ENCODE data around the gene CCL4. TPM values are rescaled to one million over a fixed set of nuclear protein-coding genes. Genes with fewer than 3 reads are reported as not detected.
"Not testable (repeated sequence)": the region's sequence is repeated elsewhere in the genome, so short reads cannot be mapped to it uniquely, and the experiment has no call there.

CCL4 gene
- total RNA-seq, 1 donor from 2014 or later, result 11.9 TPM

- Histone ChIP-seq H3K36me3 (no peaks in the 10 kb centered on the region), H3K9me3 (no peaks in the 10 kb centered on the region), H3K27me3 (ENCODE audit: low read depth) (no peaks in the 10 kb centered on the region), H3K27ac (no peak overlapping the region), H3K4me1 (peaks cover 5% of the 10 kb centered on the region), H3K4me3 (no peak overlapping the region)
- DNase-seq (no peak), ATAC-seq (no peak)
- TF ChIP-seq CTCF (IDR thresholded peaks at IDR 0.05), result no peak
- intact Hi-C loops (cut with DNase I), result no loop called here
Measured at GRCh38 chr17:36112572-36112971, 8.9 kb downstream of the CCL4 start.

- ATAC-seq; H3K27ac ChIP-seq; H3K36me3 ChIP-seq; DNase-seq; H3K9me3 ChIP-seq; H3K27me3 ChIP-seq (ENCODE audit: low read depth); intact Hi-C loops (cut with DNase I); H3K4me3 ChIP-seq; H3K4me1 ChIP-seq: not testable (repeated sequence)
Measured at GRCh38 chr17:36113131-36113530, 9.5 kb downstream of the CCL4 start.

GRCh38 chr17:36114971-36115648 is 11.5 kb downstream of the CCL4 start:
- ATAC-seq; DNase-seq; intact Hi-C loops (cut with DNase I); H3K27ac ChIP-seq; H3K27me3 ChIP-seq (ENCODE audit: low read depth); H3K4me3 ChIP-seq; H3K36me3 ChIP-seq; H3K9me3 ChIP-seq; H3K4me1 ChIP-seq: not testable (repeated sequence)

GRCh38 chr17:36115649-36115977 is 12.0 kb downstream of the CCL4 start:
- H3K9me3 ChIP-seq; H3K4me1 ChIP-seq; intact Hi-C loops (cut with DNase I); H3K27ac ChIP-seq; DNase-seq; H3K36me3 ChIP-seq; ATAC-seq; H3K4me3 ChIP-seq; H3K27me3 ChIP-seq (ENCODE audit: low read depth): not testable (repeated sequence)

- intact Hi-C loops (cut with DNase I), result no loop called here
- no peak for TF ChIP-seq CTCF (IDR thresholded peaks at IDR 0.05)
- Histone ChIP-seq H3K27me3 (ENCODE audit: low read depth) (no peaks in the 10 kb centered on the region), H3K4me1 (no peaks in the 10 kb centered on the region), H3K9me3 (no peaks in the 10 kb centered on the region), H3K36me3 (no peaks in the 10 kb centered on the region), H3K27ac (no peak overlapping the region), H3K4me3 (no peak overlapping the region)
- ATAC-seq (no peak), DNase-seq (no peak)
Measured at GRCh38 chr17:36117505-36118382, 14.1 kb downstream of the CCL4 start.

GRCh38 chr17:36118477-36119353 is 15.1 kb downstream of the CCL4 start:
- Histone ChIP-seq H3K27ac (no peak overlapping the region), H3K9me3 (no peaks in the 10 kb centered on the region), H3K36me3 (no peaks in the 10 kb centered on the region), H3K27me3 (ENCODE audit: low read depth) (no peaks in the 10 kb centered on the region), H3K4me1 (no peaks in the 10 kb centered on the region), H3K4me3 (no peak overlapping the region)
- no peak for ATAC-seq
- intact Hi-C loops (cut with DNase I), result no loop called here
- no peak for TF ChIP-seq CTCF (IDR thresholded peaks at IDR 0.05)
- no peak for DNase-seq

All from lower lobe of right lung (tissue), 2 donors.